BLaER1 treated with 17β-estradiol and CSF1 and Interleukin-3, amounts not matched to agents 10 nM and 100 nM (cell line): Measurements from ENCODE around the gene DRC7.
A peak's percentile ranks its signal among the peaks of the same experiment; 100 is the strongest.

ENCODE experiments used
- H3K27ac ChIP-seq, 11 experiments: shearing (Covaris generic); formaldehyde crosslinking; 2 replicates each; pipeline ENCODE4 v1.8.1; 2022
- H3K27me3 ChIP-seq, 11 experiments: shearing (Covaris generic); formaldehyde crosslinking; 2 replicates each; pipeline ENCODE4 v1.8.1; 2022
- H3K36me3 ChIP-seq, 11 experiments: shearing (Covaris generic); formaldehyde crosslinking; 2 replicates each; pipeline ENCODE4 v1.8.1; 2022
- H3K4me1 ChIP-seq, 10 experiments: shearing (Covaris generic); formaldehyde crosslinking; 2 replicates each; pipeline ENCODE4 v1.8.1; 2022
- H3K4me2 ChIP-seq, 11 experiments: shearing (Covaris generic); formaldehyde crosslinking; 2 replicates each; pipeline ENCODE4 v1.8.1; 2022
- H3K4me3 ChIP-seq, 10 experiments: shearing (Covaris generic); formaldehyde crosslinking; 2 replicates each; pipeline ENCODE4 v1.8.1; 2022
- H3K9ac ChIP-seq, 11 experiments: shearing (Covaris generic); formaldehyde crosslinking; 2 replicates each; pipeline ENCODE4 v1.8.1; 2022
- H3K9me3 ChIP-seq, 11 experiments: shearing (Covaris generic); formaldehyde crosslinking; replicated peaks in 1 of 11; 2 replicates each; pipeline ENCODE4 v1.8.1; 2022
- H4K20me1 ChIP-seq, 11 experiments: shearing (Covaris generic); formaldehyde crosslinking; 2 replicates each; pipeline ENCODE4 v1.8.1; 2022
- Cebpa-rat ChIP-seq, 11 experiments: shearing (Covaris generic); IDR thresholded peaks; 2 replicates each; pipeline ENCODE4 v1.8.1; 2022

DRC7 gene

GRCh38 chr16:57761301-57761700 is 66.7 kb downstream of the DRC7 start:
- Histone ChIP-seq H3K27ac (no peak overlapping the region), H3K4me1 (peaks cover 0 to 51% (median 18%) of the 10 kb centered on the region in 10 experiments; a peak in 16 of 20 replicates), H4K20me1 (peaks cover 0 to 65% (median 7%) of the 10 kb centered on the region in 11 experiments; a peak in 9 of 22 replicates), H3K9me3 (0 out of 22 replicates have a peak, but pooled peaks cover 0 to 3% (median 0%) of the 10 kb centered on the region in 11 experiments), H3K27me3 (no peaks in the 10 kb centered on the region), H3K4me2 (no peak overlapping the region), H3K4me3 (no peak overlapping the region), H3K9ac (no peak overlapping the region), H3K36me3 (peaks cover 12 to 88% (median 46%) of the 10 kb centered on the region in 11 experiments; a peak in 21 of 22 replicates)
- no peak for TF ChIP-seq Cebpa-rat (IDR thresholded peaks at IDR 0.05)

GRCh38 chr16:57761957-57762356 is 67.4 kb downstream of the DRC7 start:
- Histone ChIP-seq H3K4me3 (no peak overlapping the region), H3K4me2 (no peak overlapping the region), H3K9ac (no peak overlapping the region), H3K27me3 (no peaks in the 10 kb centered on the region), H4K20me1 (peaks cover 0 to 58% (median 1%) of the 10 kb centered on the region in 11 experiments; a peak in 9 of 22 replicates), H3K27ac (no peak overlapping the region), H3K36me3 (peaks cover 9 to 89% (median 40%) of the 10 kb centered on the region in 11 experiments; a peak in 20 of 22 replicates), H3K9me3 (0 out of 22 replicates have a peak, but pooled peaks cover 0 to 3% (median 0%) of the 10 kb centered on the region in 11 experiments), H3K4me1 (peaks cover 0 to 45% (median 17%) of the 10 kb centered on the region in 10 experiments; a peak in 16 of 20 replicates)
- no peak for TF ChIP-seq Cebpa-rat (IDR thresholded peaks at IDR 0.05)

- Histone ChIP-seq H4K20me1 (peaks cover 0 to 53% (median 0%) of the 10 kb centered on the region in 11 experiments; a peak in 7 of 22 replicates), H3K4me1 (peaks cover 0 to 40% (median 16%) of the 10 kb centered on the region in 10 experiments; a peak in 15 of 20 replicates), H3K27ac (no peak overlapping the region; a peak in 2 of 22 replicates), H3K27me3 (no peaks in the 10 kb centered on the region), H3K9me3 (0 out of 22 replicates have a peak, but pooled peaks cover 0 to 3% (median 0%) of the 10 kb centered on the region in 11 experiments), H3K36me3 (peaks cover 7 to 93% (median 35%) of the 10 kb centered on the region in 11 experiments; a peak in 20 of 22 replicates), H3K4me2 (no peak overlapping the region), H3K9ac (no peak overlapping the region), H3K4me3 (no peak overlapping the region)
- TF ChIP-seq Cebpa-rat (IDR thresholded peaks at IDR 0.05): no peak
These were observed 67.9 kb downstream of the DRC7 start for GRCh38 chr16:57762365-57763040.

DNA sequence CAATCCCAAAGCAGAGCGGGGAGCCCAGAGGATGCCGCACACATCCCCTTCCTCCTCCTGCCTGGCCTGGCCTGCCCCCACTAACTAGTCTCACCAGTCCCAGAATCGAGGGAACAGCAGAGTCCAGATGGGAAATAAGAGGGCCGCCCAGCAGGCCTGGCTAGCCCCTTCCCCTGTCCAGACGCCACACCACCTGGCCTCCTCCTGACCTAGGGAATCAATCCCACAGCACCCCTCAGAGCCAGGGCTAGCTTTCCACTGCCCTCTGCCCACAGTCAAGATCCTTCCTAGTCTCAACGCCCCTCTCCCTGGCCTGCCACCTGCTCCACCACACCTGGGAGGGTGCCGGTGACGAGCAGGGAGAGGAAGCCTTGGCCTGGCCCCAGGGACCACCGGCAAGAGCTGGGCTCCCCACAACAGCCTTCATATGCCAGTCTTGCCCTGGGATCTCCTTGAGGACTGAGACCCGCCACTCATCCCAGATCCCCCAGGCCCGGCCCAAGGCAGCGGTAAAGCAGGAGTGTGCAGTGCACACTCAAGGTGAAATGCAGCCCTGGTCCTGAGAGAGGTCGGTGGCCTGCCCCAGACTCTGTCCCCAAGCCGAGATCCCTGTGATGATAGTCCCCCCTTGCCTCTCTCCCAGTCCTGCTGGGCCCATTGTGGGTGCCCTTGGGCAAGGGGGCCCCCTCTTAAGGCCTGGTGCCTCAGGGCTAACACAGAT is 68.8 kb downstream of the DRC7 start:
- Histone ChIP-seq H3K4me3 (no peak overlapping the region), H3K9me3 (0 out of 22 replicates have a peak, but pooled peaks cover 0 to 3% (median 0%) of the 10 kb centered on the region in 11 experiments), H4K20me1 (peaks cover 0 to 44% (median 0%) of the 10 kb centered on the region in 11 experiments; a peak in 6 of 22 replicates), H3K9ac (peak overlapping the region in 1 of 11 experiments; percentile 29; a peak in 1 of 22 replicates), H3K4me1 (peaks cover 0 to 31% (median 13%) of the 10 kb centered on the region in 10 experiments; a peak in 15 of 20 replicates), H3K27ac (peak overlapping the region in 4 of 11 experiments; percentile 1 to 33 (median 20); a peak in 6 of 22 replicates), H3K36me3 (peaks cover 4 to 94% (median 26%) of the 10 kb centered on the region in 11 experiments; a peak in 20 of 22 replicates), H3K4me2 (peak overlapping the region in 4 of 11 experiments; percentile 3 to 15 (median 10); a peak in 4 of 22 replicates), H3K27me3 (no peaks in the 10 kb centered on the region)
- TF ChIP-seq Cebpa-rat (IDR thresholded peaks at IDR 0.05): no peak

GRCh38 chr16:57764006-57764340 is 69.4 kb downstream of the DRC7 start:
- Histone ChIP-seq H3K4me3 (no peak overlapping the region), H3K36me3 (peaks cover 4 to 94% (median 23%) of the 10 kb centered on the region in 11 experiments; a peak in 19 of 22 replicates), H3K4me2 (peak overlapping the region in 2 of 11 experiments; percentile 5 to 14; a peak in 4 of 22 replicates), H4K20me1 (peaks cover 0 to 39% (median 0%) of the 10 kb centered on the region in 11 experiments; a peak in 6 of 22 replicates), H3K9me3 (0 out of 22 replicates have a peak, but pooled peaks cover 0 to 3% (median 0%) of the 10 kb centered on the region in 11 experiments), H3K27me3 (no peaks in the 10 kb centered on the region), H3K27ac (peak overlapping the region in 4 of 11 experiments; percentile 1 to 33 (median 20); a peak in 5 of 22 replicates), H3K4me1 (peaks cover 0 to 26% (median 13%) of the 10 kb centered on the region in 10 experiments; a peak in 15 of 20 replicates), H3K9ac (peak overlapping the region in 1 of 11 experiments; percentile 29; a peak in 1 of 22 replicates)
- no peak for TF ChIP-seq Cebpa-rat (IDR thresholded peaks at IDR 0.05)

DNA sequence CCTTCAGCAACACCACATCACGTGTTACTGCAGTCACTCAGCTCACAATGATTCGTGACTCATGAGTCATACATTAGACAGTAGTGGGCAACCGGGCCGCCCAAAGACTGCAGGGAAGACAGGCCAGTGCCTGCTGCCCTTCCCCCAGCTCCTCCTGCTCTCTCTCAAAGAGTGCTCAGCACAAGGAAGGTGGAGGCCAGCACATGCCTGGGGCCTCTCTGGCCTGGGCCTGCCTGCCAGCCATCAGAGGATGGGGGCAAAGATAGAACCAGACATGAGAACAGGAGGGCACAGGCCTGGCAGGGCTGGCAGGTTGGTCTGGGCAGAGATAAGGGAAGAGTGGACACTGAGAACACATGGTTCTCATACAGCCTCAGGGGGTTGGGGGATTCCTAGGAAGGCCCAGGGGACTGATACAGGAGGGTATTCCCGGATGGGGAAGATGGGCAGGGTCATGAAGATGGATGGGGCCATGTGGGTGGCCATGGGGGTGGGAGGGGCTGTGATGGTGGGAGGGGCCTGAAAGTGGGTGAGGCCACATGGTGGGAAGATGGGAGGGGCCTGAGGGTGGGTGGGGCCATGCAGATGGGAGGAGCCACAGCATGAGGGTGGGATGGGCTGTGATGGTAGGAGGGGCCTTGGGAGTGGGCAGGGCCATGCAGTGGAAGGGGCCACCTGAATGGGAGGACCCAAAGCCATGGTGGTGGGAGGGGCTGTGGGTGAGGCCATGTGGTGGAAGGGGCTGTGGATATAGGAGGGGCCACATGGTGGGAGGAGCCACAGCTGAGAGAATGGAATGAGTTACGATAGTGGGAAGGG is 69.9 kb downstream of the DRC7 start:
- Histone ChIP-seq H3K4me3 (no peak overlapping the region), H3K9me3 (0 out of 22 replicates have a peak, but pooled peaks cover 0 to 3% (median 0%) of the 10 kb centered on the region in 11 experiments), H3K27me3 (no peaks in the 10 kb centered on the region), H3K4me2 (peak overlapping the region in 5 of 11 experiments; percentile 41 to 59 (median 52); a peak in 8 of 22 replicates), H4K20me1 (peaks cover 0 to 33% (median 0%) of the 10 kb centered on the region in 11 experiments; a peak in 5 of 22 replicates), H3K36me3 (peaks cover 3 to 94% (median 20%) of the 10 kb centered on the region in 11 experiments; a peak in 21 of 22 replicates), H3K4me1 (peaks cover 0 to 20% (median 13%) of the 10 kb centered on the region in 10 experiments; a peak in 15 of 20 replicates), H3K9ac (peak overlapping the region in 2 of 11 experiments; percentile 13 to 29; a peak in 2 of 22 replicates), H3K27ac (peak overlapping the region in 4 of 11 experiments; percentile 19 to 63 (median 61); a peak in 7 of 22 replicates)
- no peak for TF ChIP-seq Cebpa-rat (IDR thresholded peaks at IDR 0.05)

DNA sequence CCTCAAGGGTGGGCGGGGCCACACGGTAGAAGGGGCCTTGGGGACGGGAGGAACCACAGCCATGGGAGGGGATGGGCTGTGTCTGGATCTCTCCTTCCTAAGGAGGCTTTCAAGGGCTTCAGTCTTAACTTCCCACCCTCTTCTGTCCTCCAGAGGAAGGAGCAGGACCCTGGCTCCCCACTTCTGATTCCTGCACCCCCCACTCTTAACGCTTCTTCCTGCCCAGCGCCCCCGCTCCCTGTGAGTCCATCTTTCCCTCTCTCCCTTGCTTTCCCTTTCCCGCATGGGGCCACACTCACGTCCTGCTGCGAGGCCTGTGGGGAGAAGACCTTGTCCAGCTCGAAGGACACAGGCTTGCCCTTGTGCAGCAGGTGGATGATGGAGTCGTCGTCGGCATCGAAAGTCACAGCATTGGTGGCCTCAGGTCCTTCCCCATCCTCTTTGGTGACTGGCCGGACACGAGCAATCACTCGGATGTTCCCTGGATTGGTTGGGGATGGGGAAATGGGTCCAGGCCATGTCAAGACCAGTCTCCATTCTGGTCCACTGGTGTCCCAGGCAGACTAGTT is 70.6 kb downstream of the DRC7 start:
- peaks cover 0 to 20% (median 13%) of the 10 kb centered on the region in 10 experiments; a peak in 15 of 20 replicates for H3K4me1 ChIP-seq
- H3K4me3 ChIP-seq: no peak overlapping the region
- H3K36me3 ChIP-seq: peaks cover 1 to 94% (median 19%) of the 10 kb centered on the region in 11 experiments; a peak in 19 of 22 replicates
- H3K9me3 ChIP-seq: 0 out of 22 replicates have a peak, but pooled peaks cover 0 to 3% (median 0%) of the 10 kb centered on the region in 11 experiments
- no peaks in the 10 kb centered on the region for H3K27me3 ChIP-seq
- no peak overlapping the region for H3K9ac ChIP-seq
- peaks cover 0 to 31% (median 0%) of the 10 kb centered on the region in 11 experiments; a peak in 4 of 22 replicates for H4K20me1 ChIP-seq
- H3K27ac ChIP-seq: no peak overlapping the region
- H3K4me2 ChIP-seq: no peak overlapping the region; a peak in 1 of 22 replicates
- no peak for TF ChIP-seq Cebpa-rat (IDR thresholded peaks at IDR 0.05)
